Germinal center (tissue), 1 donor: ENCODE results near the gene PAQR5.
"Not testable (repeated sequence)": the region's sequence is repeated elsewhere in the genome, so short reads cannot be mapped to it uniquely, and the experiment has no call there.

Experiments
- DNase-seq: peaks from one replicate; pipeline ENCODE4 v3.0.0; 2012; ENCODE audit warnings: mixed read lengths, low spot score

The PAQR5 gene

GRCh38 chr15:69316291-69316690 lies 17.6 kb downstream of the PAQR5 start:
- DNase-seq: no peak

DNA sequence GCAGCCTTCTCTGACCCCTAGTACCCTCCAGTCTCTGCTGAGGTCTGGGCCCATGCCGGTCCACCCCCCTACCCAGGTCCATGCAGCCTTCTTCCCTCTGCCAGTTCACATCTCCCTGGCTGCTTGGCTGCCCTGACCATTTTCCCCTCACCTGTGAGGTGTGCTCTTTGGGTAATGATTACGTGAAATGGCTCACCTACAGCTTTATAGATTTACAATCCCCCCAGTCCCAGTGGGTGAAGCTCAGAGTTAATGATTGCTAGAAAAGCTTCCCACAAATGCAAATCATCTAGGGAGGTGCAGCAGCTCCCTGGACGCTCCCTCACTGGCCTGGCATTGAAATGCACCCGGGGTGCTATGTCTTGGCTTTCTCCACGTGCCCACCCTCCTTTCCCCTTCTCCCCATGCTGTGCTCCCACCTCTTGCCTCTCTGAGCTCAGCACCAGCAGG lies 18.7 kb downstream of the PAQR5 start:
- no peak for DNase-seq

DNA sequence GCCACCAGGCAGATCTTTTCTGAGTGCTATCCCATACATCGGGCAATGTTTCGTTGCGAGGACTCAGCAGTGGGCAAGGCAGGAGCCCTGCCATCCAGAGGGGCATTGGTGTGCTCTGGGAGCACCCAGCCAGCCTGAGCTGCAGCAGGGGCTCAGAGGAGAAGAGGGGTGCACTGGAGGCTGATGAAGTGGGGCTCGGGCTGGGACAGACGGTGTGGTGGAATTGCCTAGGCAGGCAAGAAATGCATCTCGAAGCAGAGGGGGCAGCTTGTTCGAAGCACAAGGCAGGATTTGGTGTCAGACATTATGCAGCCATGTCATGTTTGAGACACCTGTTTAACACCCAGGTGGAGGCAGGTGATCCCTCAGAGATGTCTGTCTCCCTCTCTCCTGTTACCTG lies 19.3 kb downstream of the PAQR5 start:
- DNase-seq: no peak

GRCh38 chr15:69319384-69320375 lies 21.0 kb downstream of the PAQR5 start:
- DNase-seq: no peak

- no peak for DNase-seq
These were observed 22.4 kb downstream of the PAQR5 start for GRCh38 chr15:69320977-69321554.

DNA sequence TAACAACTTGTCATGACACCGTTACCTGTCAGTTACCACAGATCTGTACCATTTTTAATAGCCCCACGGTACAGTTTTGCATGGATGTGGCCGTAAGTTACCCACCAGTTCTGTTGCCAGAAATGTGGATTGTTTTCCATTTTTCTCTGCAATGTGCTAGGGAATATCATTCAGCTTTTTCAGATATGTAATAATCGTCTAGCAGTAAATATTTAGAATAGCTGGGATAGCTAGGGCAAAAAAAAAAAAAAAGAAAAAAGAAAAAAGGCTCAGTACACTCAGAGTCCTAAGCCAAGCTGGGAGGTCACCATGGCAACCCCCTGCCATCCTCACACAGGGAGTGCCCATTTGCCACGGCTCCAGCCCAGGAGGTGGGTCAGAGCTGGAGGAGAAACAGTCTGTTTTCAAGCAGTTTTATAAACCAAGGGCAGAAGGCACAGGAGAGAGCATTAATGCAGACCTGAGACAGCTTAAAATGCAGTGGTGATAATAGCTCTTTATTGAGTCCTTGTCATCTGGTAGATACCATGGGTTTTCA lies 25.2 kb downstream of the PAQR5 start:
- no peak for DNase-seq

DNA sequence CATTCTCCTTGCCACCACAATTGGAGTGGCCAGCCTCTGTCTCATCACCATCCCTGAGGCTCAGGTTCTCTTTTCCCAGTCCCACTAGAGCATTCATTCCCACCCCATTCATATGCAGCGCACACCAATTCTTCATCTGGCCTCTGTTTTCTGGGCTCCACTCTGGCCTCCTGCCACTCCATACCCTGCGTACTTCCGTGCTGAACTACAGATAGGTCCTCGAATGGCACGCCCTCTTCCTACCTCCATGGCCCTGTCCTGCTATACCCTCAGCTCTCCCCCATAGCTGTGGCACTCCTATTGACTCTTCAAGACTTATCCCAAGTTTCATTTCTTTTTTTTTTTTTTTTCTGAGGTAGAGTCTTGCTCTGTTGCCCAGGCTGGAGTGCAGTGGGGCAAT lies 25.9 kb downstream of the PAQR5 start:
- no peak for DNase-seq

DNA sequence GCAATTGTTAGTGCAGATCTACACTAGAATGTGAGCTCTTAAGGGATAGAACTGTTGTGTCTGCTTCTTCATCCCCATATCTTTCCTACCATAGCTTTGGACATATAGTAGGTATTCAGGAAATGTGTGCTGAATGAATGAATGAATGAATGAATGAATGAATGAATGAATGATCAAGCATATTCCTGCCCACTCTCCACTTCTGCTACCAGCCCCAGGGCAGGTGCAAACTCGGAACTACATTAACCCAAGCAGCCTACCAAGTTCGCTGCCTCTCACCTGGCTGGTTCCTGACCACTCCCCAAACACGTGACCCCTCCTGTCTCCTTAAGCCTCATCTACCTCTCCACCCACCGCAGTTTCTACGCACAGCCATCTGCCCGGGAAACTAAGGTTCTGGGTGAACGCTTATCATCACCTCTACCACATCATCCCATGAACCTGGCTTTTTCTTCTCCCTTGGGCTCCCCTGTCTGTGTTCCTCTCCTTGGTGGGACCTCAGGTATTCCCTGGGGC lies 26.8 kb downstream of the PAQR5 start:
- no peak for DNase-seq

DNA sequence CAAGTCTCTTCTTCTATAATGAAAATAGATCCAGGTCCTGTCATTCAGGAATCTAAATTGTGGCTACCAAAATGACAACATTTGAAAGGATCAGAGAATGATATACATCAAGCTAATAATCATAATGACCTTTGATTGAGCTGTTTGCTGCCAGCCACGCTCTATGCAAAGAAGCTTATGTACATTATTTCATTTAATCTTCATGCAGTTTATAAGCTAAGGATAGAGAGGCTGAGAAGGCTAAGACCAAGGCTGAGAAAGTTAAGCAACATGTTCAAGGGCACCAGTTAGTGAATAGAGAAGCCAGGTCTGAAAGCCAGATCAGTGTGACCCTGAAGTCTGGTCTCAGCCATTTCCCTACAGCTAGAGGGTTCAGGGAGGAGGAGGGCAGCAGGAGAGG lies 29.4 kb downstream of the PAQR5 start:
- no peak for DNase-seq

GRCh38 chr15:69328739-69329138 lies 30.0 kb downstream of the PAQR5 start:
- DNase-seq: no peak

DNA sequence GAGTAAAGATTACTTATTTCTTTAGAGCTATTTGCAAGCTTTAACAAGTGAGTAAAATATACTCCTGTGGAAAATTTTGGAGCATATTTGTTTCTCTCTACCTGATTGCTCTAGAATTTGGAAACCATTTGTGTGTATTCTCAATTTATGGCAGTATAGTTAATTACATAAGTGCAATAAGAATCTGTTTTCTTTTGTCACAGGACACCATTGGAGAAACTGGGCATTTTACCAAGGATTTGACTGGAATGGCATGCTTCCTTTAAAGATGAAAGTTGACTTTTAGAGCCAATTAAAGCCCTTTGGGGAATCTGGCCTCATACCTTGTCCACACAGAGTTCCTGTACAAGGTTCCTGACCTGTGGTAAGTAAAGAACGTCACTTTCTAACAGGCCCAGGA lies 38.4 kb downstream of the PAQR5 start:
- no peak for DNase-seq

GRCh38 chr15:69338535-69339213 lies 40.0 kb downstream of the PAQR5 start:
- no peak for DNase-seq

DNA sequence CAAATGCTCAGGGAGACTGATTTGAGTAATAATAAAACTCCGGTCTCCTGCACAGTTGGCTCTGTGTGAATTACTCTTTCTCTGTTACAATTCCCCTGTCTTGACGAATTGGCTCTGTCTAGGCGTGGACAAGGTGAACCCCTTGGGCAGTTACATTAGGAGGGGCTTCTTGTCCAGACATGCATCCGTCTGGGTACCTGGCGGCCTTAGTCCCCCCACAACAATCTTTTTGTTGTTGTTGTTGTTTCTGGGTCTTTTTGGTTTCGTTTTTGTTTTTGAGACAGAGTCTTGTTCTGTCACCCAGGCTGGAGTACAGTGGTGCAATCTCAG lies 40.5 kb downstream of the PAQR5 start:
- DNase-seq: not testable (repeated sequence)

- no peak for DNase-seq
These were observed 41.7 kb downstream of the PAQR5 start for GRCh38 chr15:69340243-69340900.

DNA sequence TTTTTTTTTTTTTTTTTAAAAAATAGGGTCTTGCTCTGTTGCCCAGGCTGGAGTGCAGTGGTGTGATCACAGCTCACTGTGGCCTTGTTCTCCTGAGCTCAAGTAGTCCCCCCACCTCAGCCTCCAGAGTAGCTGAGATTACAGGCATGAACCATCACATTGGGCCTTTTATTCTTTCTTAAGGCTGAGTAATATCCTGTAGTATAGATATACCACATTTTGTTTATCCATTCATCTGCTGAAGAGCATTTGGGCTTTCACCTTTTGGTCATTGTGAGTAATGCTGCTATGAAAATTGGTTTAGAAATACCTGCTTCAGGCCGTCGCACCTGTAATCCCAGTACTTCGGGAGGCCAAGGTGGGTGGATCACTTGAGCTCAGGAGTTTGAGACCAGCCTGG lies 42.6 kb downstream of the PAQR5 start:
- no peak for DNase-seq

- no peak for DNase-seq
These were observed 43.9 kb downstream of the PAQR5 start for GRCh38 chr15:69342460-69343076.

DNA sequence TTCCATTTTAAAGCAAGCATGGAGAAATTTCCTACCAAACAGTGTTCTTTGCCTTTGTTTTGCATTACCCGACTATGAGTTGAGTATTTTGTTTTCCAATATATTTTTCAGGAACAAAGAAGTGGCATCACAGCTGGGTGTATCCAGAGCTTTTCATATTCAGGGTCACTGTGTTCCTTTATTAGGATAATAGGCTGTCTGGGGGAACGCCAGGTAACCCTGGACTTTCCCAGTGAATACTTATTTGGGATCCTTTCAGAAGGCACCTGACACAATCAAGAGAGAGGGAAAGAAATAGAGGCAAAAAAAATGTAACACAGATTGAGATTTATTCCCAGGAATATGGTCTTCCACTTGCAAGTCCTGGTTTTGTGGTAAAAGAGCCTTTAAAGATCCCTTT lies 44.4 kb downstream of the PAQR5 start:
- no peak for DNase-seq

DNA sequence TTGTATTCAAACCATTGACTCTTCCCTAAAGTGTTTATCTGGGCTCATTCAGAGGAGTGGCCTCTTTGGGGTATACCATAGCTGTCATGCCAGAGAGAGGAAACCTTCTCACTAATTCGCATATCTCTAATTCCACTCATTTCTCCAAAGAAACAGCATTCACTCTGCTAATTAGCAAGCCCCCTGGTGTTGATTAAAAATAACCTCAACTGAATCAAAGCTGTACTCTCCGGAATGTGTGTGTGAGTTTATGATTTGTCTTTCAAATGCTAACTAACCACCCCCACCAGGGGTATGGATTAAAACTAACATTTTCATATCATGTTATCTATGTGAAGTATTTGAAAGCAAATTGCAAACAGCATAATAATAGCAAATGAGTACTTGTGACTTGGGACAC lies 45.5 kb downstream of the PAQR5 start:
- DNase-seq: no peak

DNA sequence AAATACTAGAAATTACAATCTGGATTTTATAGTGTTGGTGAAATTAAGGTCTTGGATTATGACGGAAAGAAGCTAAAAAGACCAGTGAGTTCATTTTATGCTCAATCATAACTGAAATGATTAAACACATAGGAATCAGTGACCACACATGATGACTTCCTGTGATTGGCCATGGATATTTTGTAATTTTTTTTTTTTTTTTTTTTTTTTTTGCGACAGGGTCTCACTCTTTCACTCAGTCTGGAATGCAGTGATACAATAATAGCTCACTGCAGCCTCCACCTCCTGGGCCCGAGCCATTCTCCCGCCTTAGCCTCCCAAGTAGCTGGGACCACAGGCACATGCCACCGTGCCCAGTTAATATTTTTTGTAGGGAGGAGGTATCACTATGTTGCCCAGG lies 47.4 kb downstream of the PAQR5 start:
- no peak for DNase-seq

DNA sequence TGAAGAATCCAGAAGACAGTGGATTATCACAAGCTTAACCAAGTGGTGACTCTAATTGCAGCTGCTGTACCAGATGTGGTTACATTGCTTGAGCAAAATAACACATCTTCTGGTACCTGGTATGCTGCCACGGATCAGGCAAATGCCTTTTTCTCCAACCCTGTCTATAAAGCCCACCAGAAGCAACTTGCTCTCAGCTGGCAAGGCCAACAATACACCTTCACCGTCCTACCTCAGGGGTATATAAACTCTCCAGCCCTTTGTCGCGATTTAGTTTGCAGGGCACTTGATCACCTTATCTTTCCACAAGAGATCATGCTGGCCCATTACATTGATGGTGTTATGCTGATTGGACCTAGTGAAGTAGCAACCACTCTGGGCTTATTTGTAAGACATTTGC lies 52.6 kb downstream of the PAQR5 start:
- no peak for DNase-seq

DNA sequence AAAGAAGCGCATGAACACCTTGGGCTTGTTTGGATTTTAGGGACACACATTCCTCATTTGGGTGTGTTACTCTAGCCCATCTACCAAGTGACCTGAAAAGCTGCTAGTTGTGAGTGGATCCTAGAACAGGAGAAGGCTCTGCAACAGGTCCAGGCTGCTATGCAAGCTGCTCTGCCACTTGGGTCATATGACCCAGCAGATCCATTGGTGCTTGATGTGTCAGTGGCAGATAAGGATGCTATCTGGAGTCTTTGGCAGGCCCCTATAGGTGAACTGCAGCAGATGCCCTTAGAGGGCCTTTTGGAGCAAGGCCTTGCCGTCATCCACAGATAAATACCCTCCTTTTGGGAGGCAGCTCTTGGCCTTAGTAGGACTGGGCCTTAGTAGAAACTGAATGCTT lies 53.2 kb downstream of the PAQR5 start:
- no peak for DNase-seq
